HEK293 (cell line): ENCODE measurements around the gene HIF3A.
"Not testable (repeated sequence)": the region's sequence is repeated elsewhere in the genome, so short reads cannot be mapped to it uniquely, and the experiment has no call there.

Experiments used
- CTCF ChIA-PET: fragments of 350-600 bp; formaldehyde crosslinking; extraction: SDS; loops from one replicate; lab custom pipeline; 2021; ENCODE audit warnings: antibody characterized with exemption; lab: Yijun Ruan, JAX
- POLR2A ChIA-PET: fragments of 300-600 bp; formaldehyde crosslinking; extraction: SDS; loops from one replicate; lab custom pipeline; 2020; ENCODE audit warnings: antibody characterized with exemption, inconsistent platforms; lab: Yijun Ruan, JAX
- H3K27ac ChIP-seq: fragments of 200-500 bp; sonication (Bioruptor generic); 2 replicates; pipeline ENCODE4 v1.5.1; 2014; ENCODE audit warnings: low read depth, low read length, control low read depth, inconsistent platforms; ENCODE audit errors: extremely low read depth
- H3K36me3 ChIP-seq, 2 experiments: fragments of 200-500 bp in 1 of 2; sonication (Bioruptor generic) in 1 of 2; 1 replicate in 1 of 2; 2 replicates in 1 of 2; pipeline ENCODE4 v1.5.1; 2014 to 2017; ENCODE audit warnings: inconsistent platforms in 2 of 2, low read length in 2 of 2; ENCODE audit not compliant: control insufficient read depth in 2 of 2, insufficient read depth in 1 of 2
- H3K4me1 ChIP-seq: fragments of 200-500 bp; sonication (Bioruptor generic); 2 replicates; pipeline ENCODE4 v1.5.1; 2014; ENCODE audit warnings: mild to moderate bottlenecking, low read length, inconsistent platforms; ENCODE audit not compliant: control insufficient read depth, insufficient read depth
- H3K4me3 ChIP-seq: 2 replicates; pipeline ENCODE4 v1.5.1; 2011; ENCODE audit warnings: low read depth, mild to moderate bottlenecking, control low read depth, low read length, moderate library complexity
- H3K9me3 ChIP-seq: fragments of 200-500 bp; sonication (Bioruptor generic); 2 replicates; pipeline ENCODE4 v1.5.1; 2014; ENCODE audit warnings: low read depth, low read length, inconsistent platforms; ENCODE audit not compliant: control insufficient read depth, insufficient read depth
- MZF1 ChIP-seq: fragments of 450-650 bp; formaldehyde crosslinking; IDR thresholded peaks from 2 replicates; pipeline ENCODE4 v1.5.1; 2017; ENCODE audit warnings: missing biosample characterization, missing genetic modification characterization, borderline replicate concordance
- ZBTB21 ChIP-seq: fragments of 450-650 bp; formaldehyde crosslinking; IDR thresholded peaks from 2 replicates; pipeline ENCODE4 v1.5.1; 2017; ENCODE audit warnings: missing biosample characterization, missing genetic modification characterization
- ZNF214 ChIP-seq: fragments of 450-650 bp; formaldehyde crosslinking; IDR thresholded peaks from 2 replicates; pipeline ENCODE4 v1.5.1; 2017; ENCODE audit warnings: missing biosample characterization, mild to moderate bottlenecking, missing genetic modification characterization, borderline replicate concordance
- ZNF239 ChIP-seq: fragments of 450-650 bp; formaldehyde crosslinking; IDR thresholded peaks from 2 replicates; pipeline ENCODE4 v1.5.1; 2016; ENCODE audit warnings: missing biosample characterization, missing genetic modification characterization
- ZNF248 ChIP-seq: fragments of 450-650 bp; formaldehyde crosslinking; IDR thresholded peaks from 2 replicates; pipeline ENCODE4 v1.5.1; 2017; ENCODE audit warnings: missing biosample characterization, missing genetic modification characterization
- ZNF266 ChIP-seq: fragments of 450-650 bp; formaldehyde crosslinking; IDR thresholded peaks from 2 replicates; pipeline ENCODE4 v1.5.1; 2016; ENCODE audit warnings: missing biosample characterization, missing genetic modification characterization, low read depth
- ZNF398 ChIP-seq: fragments of 450-650 bp; formaldehyde crosslinking; IDR thresholded peaks from 2 replicates; pipeline ENCODE4 v1.5.1; 2017; ENCODE audit warnings: missing biosample characterization, missing genetic modification characterization
- ZNF623 ChIP-seq: fragments of 450-650 bp; formaldehyde crosslinking; IDR thresholded peaks from 2 replicates; pipeline ENCODE4 v1.5.1; 2016; ENCODE audit warnings: missing biosample characterization, missing genetic modification characterization
- ZNF701 ChIP-seq: fragments of 450-650 bp; formaldehyde crosslinking; IDR thresholded peaks from 2 replicates; pipeline ENCODE4 v1.5.1; 2016; ENCODE audit warnings: missing biosample characterization, missing genetic modification characterization
- ZNF776 ChIP-seq: fragments of 450-650 bp; formaldehyde crosslinking; IDR thresholded peaks from 2 replicates; pipeline ENCODE4 v1.5.0; 2017; ENCODE audit warnings: missing biosample characterization, missing genetic modification characterization, borderline replicate concordance
- ZSCAN23 ChIP-seq: fragments of 450-650 bp; formaldehyde crosslinking; IDR thresholded peaks from 2 replicates; pipeline ENCODE4 v1.5.1; 2016; ENCODE audit warnings: missing biosample characterization, missing genetic modification characterization
- TF ChIP-seq, protein P1 (sequence below): fragments of 450-650 bp; formaldehyde crosslinking; IDR thresholded peaks from 2 replicates; pipeline ENCODE4 v1.5.1; 2016; ENCODE audit warnings: missing biosample characterization, missing genetic modification characterization
- TF ChIP-seq, protein P2 (sequence below): fragments of 450-650 bp; formaldehyde crosslinking; IDR thresholded peaks from 2 replicates; pipeline ENCODE4 v1.5.1; 2016; ENCODE audit warnings: missing biosample characterization, missing genetic modification characterization
- TF ChIP-seq, protein P3 (sequence below): IDR thresholded peaks from 2 replicates; pipeline ENCODE4 v1.6.1; 2011; ENCODE audit warnings: mild to moderate bottlenecking, low read depth, low read length, borderline replicate concordance
- TF ChIP-seq, protein P4 (sequence below): fragments of 450-650 bp; formaldehyde crosslinking; IDR thresholded peaks from 2 replicates; pipeline ENCODE4 v1.5.1; 2016; ENCODE audit warnings: missing biosample characterization, missing genetic modification characterization

Gene HIF3A

DNA sequence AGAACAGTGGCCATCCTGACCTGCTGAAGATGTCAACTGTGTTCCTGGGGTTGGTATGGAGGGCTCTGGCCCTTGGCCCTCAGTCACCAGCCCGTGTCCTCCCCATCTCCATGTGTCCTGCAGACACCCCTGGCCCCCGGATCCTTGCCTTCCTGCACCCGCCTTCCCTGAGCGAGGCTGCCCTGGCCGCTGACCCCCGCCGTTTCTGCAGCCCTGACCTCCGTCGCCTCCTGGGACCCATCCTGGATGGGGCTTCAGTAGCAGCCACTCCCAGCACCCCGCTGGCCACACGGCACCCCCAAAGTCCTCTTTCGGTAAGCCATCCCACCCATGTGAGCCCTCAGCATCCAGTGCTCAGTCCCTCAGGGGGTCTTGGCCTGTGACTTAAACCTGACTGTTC is 24.8 kb downstream of the HIF3A start:
- Histone ChIP-seq H3K4me3 (no peak overlapping the region), H3K4me1 (no peaks in the 10 kb centered on the region), H3K27ac (no peak overlapping the region), H3K9me3 (no peaks in the 10 kb centered on the region; the same call in 1 of the 2 replicates), H3K36me3 (no peaks in the 10 kb centered on the region)
- TF ChIP-seq ZNF398 (tag by site-specific recombination) (no peak), ZBTB21 (no peak), ZNF248 (tag by site-specific recombination) (no peak), ZNF239 (tag by site-specific recombination) (no peak), ZNF623 (tag by site-specific recombination) (no peak), ZSCAN23 (tag by site-specific recombination) (no peak), ZNF266 (tag by site-specific recombination) (no peak), ZNF701 (tag by site-specific recombination) (no peak), ZNF214 (tag by site-specific recombination) (no peak), MZF1 (no peak), ZNF776 (tag by site-specific recombination) (no peak)
- TF ChIP-seq, protein P1, sequence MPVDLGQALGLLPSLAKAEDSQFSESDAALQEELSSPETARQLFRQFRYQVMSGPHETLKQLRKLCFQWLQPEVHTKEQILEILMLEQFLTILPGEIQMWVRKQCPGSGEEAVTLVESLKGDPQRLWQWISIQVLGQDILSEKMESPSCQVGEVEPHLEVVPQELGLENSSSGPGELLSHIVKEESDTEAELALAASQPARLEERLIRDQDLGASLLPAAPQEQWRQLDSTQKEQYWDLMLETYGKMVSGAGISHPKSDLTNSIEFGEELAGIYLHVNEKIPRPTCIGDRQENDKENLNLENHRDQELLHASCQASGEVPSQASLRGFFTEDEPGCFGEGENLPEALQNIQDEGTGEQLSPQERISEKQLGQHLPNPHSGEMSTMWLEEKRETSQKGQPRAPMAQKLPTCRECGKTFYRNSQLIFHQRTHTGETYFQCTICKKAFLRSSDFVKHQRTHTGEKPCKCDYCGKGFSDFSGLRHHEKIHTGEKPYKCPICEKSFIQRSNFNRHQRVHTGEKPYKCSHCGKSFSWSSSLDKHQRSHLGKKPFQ = no peak
- TF ChIP-seq, protein P2, sequence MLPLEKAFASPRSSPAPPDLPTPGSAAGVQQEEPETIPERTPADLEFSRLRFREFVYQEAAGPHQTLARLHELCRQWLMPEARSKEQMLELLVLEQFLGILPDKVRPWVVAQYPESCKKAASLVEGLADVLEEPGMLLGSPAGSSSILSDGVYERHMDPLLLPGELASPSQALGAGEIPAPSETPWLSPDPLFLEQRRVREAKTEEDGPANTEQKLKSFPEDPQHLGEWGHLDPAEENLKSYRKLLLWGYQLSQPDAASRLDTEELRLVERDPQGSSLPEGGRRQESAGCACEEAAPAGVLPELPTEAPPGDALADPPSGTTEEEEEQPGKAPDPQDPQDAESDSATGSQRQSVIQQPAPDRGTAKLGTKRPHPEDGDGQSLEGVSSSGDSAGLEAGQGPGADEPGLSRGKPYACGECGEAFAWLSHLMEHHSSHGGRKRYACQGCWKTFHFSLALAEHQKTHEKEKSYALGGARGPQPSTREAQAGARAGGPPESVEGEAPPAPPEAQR (tag by site-specific recombination) = no peak
- TF ChIP-seq, protein P3, sequence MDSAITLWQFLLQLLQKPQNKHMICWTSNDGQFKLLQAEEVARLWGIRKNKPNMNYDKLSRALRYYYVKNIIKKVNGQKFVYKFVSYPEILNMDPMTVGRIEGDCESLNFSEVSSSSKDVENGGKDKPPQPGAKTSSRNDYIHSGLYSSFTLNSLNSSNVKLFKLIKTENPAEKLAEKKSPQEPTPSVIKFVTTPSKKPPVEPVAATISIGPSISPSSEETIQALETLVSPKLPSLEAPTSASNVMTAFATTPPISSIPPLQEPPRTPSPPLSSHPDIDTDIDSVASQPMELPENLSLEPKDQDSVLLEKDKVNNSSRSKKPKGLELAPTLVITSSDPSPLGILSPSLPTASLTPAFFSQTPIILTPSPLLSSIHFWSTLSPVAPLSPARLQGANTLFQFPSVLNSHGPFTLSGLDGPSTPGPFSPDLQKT = no peak
- TF ChIP-seq, protein P4, sequence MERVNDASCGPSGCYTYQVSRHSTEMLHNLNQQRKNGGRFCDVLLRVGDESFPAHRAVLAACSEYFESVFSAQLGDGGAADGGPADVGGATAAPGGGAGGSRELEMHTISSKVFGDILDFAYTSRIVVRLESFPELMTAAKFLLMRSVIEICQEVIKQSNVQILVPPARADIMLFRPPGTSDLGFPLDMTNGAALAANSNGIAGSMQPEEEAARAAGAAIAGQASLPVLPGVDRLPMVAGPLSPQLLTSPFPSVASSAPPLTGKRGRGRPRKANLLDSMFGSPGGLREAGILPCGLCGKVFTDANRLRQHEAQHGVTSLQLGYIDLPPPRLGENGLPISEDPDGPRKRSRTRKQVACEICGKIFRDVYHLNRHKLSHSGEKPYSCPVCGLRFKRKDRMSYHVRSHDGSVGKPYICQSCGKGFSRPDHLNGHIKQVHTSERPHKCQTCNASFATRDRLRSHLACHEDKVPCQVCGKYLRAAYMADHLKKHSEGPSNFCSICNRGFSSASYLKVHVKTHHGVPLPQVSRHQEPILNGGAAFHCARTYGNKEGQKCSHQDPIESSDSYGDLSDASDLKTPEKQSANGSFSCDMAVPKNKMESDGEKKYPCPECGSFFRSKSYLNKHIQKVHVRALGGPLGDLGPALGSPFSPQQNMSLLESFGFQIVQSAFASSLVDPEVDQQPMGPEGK = no peak
- POLR2A ChIA-PET = no interaction called here
- CTCF ChIA-PET = interaction anchor here (0.8 kb wide), 1 partner anchor 25 kb away, joined by 4 read pairs; the partner anchor contains the start of gene PPP5C

DNA sequence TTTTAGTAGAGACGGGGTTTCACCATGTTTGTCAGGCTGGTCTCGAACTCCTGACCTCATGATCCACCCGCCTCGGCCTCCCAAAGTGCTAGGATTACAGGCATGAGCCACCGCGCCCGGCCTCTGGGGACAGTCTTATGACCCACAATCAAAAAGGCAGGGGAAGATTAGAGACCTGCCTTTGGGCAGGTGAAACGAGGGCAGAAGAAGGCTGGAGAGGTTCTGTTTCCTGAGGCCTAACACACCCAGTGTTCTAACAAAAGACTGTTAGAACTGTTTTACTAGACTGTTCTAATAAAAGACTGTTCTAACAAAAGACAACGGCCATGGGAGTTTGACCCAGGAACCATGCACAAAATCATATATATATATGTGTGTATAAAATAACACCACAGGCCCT is 26.4 kb downstream of the HIF3A start:
- H3K27ac ChIP-seq, CTCF ChIA-PET, H3K36me3 ChIP-seq, POLR2A ChIA-PET, H3K4me3 ChIP-seq, H3K9me3 ChIP-seq, H3K4me1 ChIP-seq: not testable (repeated sequence)
